GM23338 (cell line): ENCODE measurements around the gene PSMG4. TPM values are rescaled to one million over a fixed set of nuclear protein-coding genes. Genes with fewer than 3 reads are reported as not detected.

Experiments used
- ATAC-seq: fragments of 200-7000 bp; cut with Tn5 transposase; 3 replicates; pipeline ENCODE4 v1.9.1; 2020
- DNase-seq: peaks from one replicate; pipeline ENCODE4 v3.0.0-alpha.2; 2015; ENCODE audit warnings: low spot score
- H2AFZ ChIP-seq: fragments of 200-600 bp; sonication (generic); 2 replicates; pipeline ENCODE4 v1.8.0; 2016; ENCODE audit warnings: antibody characterized with exemption, mild to moderate bottlenecking, moderate library complexity
- H3F3A ChIP-seq: fragments of 200-600 bp; sonication (generic); replicated peaks from 2 replicates; pipeline ENCODE4 v1.8.0; 2017; ENCODE audit warnings: antibody characterized with exemption, mixed run types, low read depth
- H3K27ac ChIP-seq: fragments of 200-600 bp; sonication (generic); 2 replicates; pipeline ENCODE4 v1.6.1; 2016; ENCODE audit warnings: low read depth
- H3K27me3 ChIP-seq: fragments of 200-600 bp; sonication (generic); 2 replicates; pipeline ENCODE4 v1.8.0; 2016; ENCODE audit warnings: mild to moderate bottlenecking, mixed run types, moderate library complexity; ENCODE audit not compliant: insufficient read depth
- H3K36me3 ChIP-seq: fragments of 200-600 bp; sonication (generic); 2 replicates; pipeline ENCODE4 v1.8.0; 2016; ENCODE audit warnings: mild to moderate bottlenecking; ENCODE audit not compliant: insufficient read depth
- H3K4me1 ChIP-seq: fragments of 200-600 bp; sonication (generic); 2 replicates; pipeline ENCODE4 v1.8.0; 2016; ENCODE audit warnings: mild to moderate bottlenecking, moderate library complexity; ENCODE audit not compliant: insufficient read depth
- H3K4me2 ChIP-seq: fragments of 200-600 bp; sonication (generic); 2 replicates; pipeline ENCODE4 v1.7.1; 2017; ENCODE audit warnings: mixed run types
- H3K4me3 ChIP-seq: fragments of 200-600 bp; sonication (generic); 2 replicates; pipeline ENCODE4 v1.6.1; 2016; ENCODE audit warnings: mixed run types
- H3K79me2 ChIP-seq: fragments of 200-600 bp; sonication (generic); replicated peaks from 2 replicates; pipeline ENCODE4 v1.8.0; 2017; ENCODE audit warnings: mild to moderate bottlenecking; ENCODE audit not compliant: insufficient read depth
- H3K9me2 ChIP-seq: fragments of 200-600 bp; sonication (generic); 2 replicates; pipeline ENCODE4 v1.8.0; 2017; ENCODE audit not compliant: insufficient read depth
- H4K20me1 ChIP-seq: fragments of 200-600 bp; sonication (generic); replicated peaks from 2 replicates; pipeline ENCODE4 v1.8.0; 2017; ENCODE audit warnings: mild to moderate bottlenecking; ENCODE audit not compliant: insufficient read depth
- H3K27ac Mint-ChIP-seq: 2 replicates; pipeline ENCODE4 v1.8.0; 2020; ENCODE audit warnings: inconsistent platforms, mild to moderate bottlenecking, moderate library complexity, mixed read lengths
- H3K27me3 Mint-ChIP-seq: 3 replicates; pipeline ENCODE4 v1.8.0; 2022; ENCODE audit warnings: low read depth, mild to moderate bottlenecking, moderate library complexity, mixed read lengths, inconsistent platforms; ENCODE audit not compliant: insufficient read depth, poor library complexity
- H3K36me3 Mint-ChIP-seq: 3 replicates; pipeline ENCODE4 v1.8.0; 2021; ENCODE audit warnings: low read depth, mild to moderate bottlenecking, inconsistent platforms, moderate library complexity, mixed read lengths
- H3K4me1 Mint-ChIP-seq: 3 replicates; pipeline ENCODE4 v1.8.0; 2020; ENCODE audit warnings: mild to moderate bottlenecking, inconsistent platforms, mixed read lengths
- H3K4me3 Mint-ChIP-seq: 3 replicates; pipeline ENCODE4 v1.8.0; 2021; ENCODE audit warnings: moderate library complexity, mild to moderate bottlenecking, inconsistent platforms, mixed read lengths
- H3K9me3 Mint-ChIP-seq: 3 replicates; pipeline ENCODE4 v1.8.0; 2020; ENCODE audit warnings: moderate library complexity, mild to moderate bottlenecking, inconsistent platforms, mixed read lengths
- CREB1 ChIP-seq: fragments of 250-450 bp; sonication (Bioruptor Pico); IDR thresholded peaks from 2 replicates; pipeline ENCODE4 v1.5.0; 2020; ENCODE audit warnings: low read depth, mild to moderate bottlenecking, moderate library complexity
- CTCF ChIP-seq, 2 experiments: fragments of 200-600 bp in 1 of 2; sonication (generic) in 1 of 2; conservative IDR thresholded peaks; 2 replicates each; pipeline versions ENCODE4 v1.5.1 to v1.6.1; 2016 to 2017; ENCODE audit warnings: antibody characterized with exemption in 2 of 2, low read depth in 2 of 2, mild to moderate bottlenecking in 2 of 2, moderate library complexity in 1 of 2
- EZH2 ChIP-seq: fragments of 200-600 bp; sonication (generic); IDR thresholded peaks from one replicate; pipeline ENCODE4 v1.8.0; 2017; ENCODE audit warnings: antibody characterized with exemption, mild to moderate bottlenecking, low read depth; ENCODE audit not compliant: unreplicated experiment
- EZH2phosphoT487 ChIP-seq: fragments of 200-600 bp; sonication (generic); IDR thresholded peaks from one replicate; pipeline ENCODE4 v1.8.1; 2018; ENCODE audit warnings: antibody characterized with exemption; ENCODE audit not compliant: unreplicated experiment
- JUNB ChIP-seq: IDR thresholded peaks from one replicate; pipeline ENCODE4 v1.6.1; 2016; ENCODE audit warnings: antibody characterized with exemption; ENCODE audit not compliant: unreplicated experiment
- NANOG ChIP-seq: IDR thresholded peaks from 2 replicates; pipeline ENCODE4 v1.6.1; 2016; ENCODE audit warnings: antibody characterized with exemption, borderline replicate concordance
- POLR2AphosphoS5 ChIP-seq: IDR thresholded peaks from 2 replicates; pipeline ENCODE4 v1.6.1; 2016; ENCODE audit warnings: antibody characterized with exemption, low read depth
- STAT1 ChIP-seq: IDR thresholded peaks from one replicate; pipeline ENCODE4 v1.6.1; 2016; ENCODE audit warnings: antibody characterized with exemption; ENCODE audit not compliant: unreplicated experiment
- ZNF114 ChIP-seq: fragments of 250-450 bp; sonication (Bioruptor Pico); IDR thresholded peaks from 2 replicates; pipeline ENCODE4 v1.5.0; 2020; ENCODE audit warnings: mild to moderate bottlenecking, moderate library complexity
- ZNF331 ChIP-seq: fragments of 250-450 bp; sonication (Bioruptor Pico); IDR thresholded peaks from 2 replicates; pipeline ENCODE4 v1.5.0; 2020; ENCODE audit warnings: low read depth, mild to moderate bottlenecking, moderate library complexity
- polyA plus RNA-seq: library from polyadenylated mRNA; unstranded; fragments of >200 nt; fragmentation: Nextera tagmentation; extraction: Ambion mirVana; gene quantifications from 2 replicates; pipeline ENCODE4 v1.2.1, GENCODE V29; 2016
- total RNA-seq: library from RNA; depleted of rRNA; stranded (reverse); fragments of >200 nt; shearing (Covaris generic); gene quantifications from 2 replicates; pipeline ENCODE4 v1.2.3, GENCODE V29; 2014
- TF ChIP-seq, protein P1 (sequence below): IDR thresholded peaks from one replicate; pipeline ENCODE4 v1.6.1; 2018; ENCODE audit warnings: antibody characterized with exemption; ENCODE audit not compliant: unreplicated experiment

The PSMG4 gene
- total and polyA plus RNA-seq, 2 experiments from 2014 or later = 37.2 to 168 TPM

GRCh38 chr6:3222506-3223038, 36.2 kb upstream of the PSMG4 start (continued):
- TF ChIP-seq CTCF (conservative IDR thresholded peaks at IDR 0.05; ENCODE audit: low read depth in 2 of 2) = no peak
- TF ChIP-seq STAT1 = no peak
- TF ChIP-seq POLR2AphosphoS5 = no peak; the same call in 1 of the 2 replicates
- TF ChIP-seq JUNB = no peak
- TF ChIP-seq ZNF114 (CRISPR knock-in tag) = no peak
- TF ChIP-seq EZH2phosphoT487 = no peak
- no peak for TF ChIP-seq EZH2
- TF ChIP-seq ZNF331 (CRISPR knock-in tag) = no peak
- no peak for TF ChIP-seq NANOG

DNA sequence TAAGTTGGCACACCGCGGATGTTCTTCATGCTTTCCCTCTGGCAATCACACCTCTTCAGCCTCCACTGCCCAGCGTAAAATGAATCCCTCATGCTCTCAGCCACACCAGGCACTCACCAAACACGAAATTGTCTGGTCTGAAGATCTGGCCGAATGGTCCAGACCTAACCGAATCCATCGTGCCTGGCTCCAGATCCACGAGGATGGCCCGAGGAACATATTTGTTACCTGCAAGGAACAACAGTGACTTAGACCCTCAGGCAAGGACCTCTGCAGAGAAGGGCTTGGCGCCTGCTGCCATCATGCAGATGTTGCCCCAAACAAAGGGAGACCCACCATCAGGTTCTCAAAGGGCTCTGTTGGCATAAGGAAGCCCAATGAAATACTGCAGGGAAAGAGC, 32.7 kb upstream of the PSMG4 start:
- H3K4me1 ChIP-seq = peaks cover 26% of the 10 kb centered on the region
- peak overlapping the region; percentile 91 for H3K4me3 Mint-ChIP-seq
- peaks cover 26% of the 10 kb centered on the region for H4K20me1 ChIP-seq
- peaks cover 6% of the 10 kb centered on the region for H3K36me3 ChIP-seq
- DNase-seq (no peak), ATAC-seq (no peak)
- H3K9me2 ChIP-seq = no peaks in the 10 kb centered on the region
- H3F3A ChIP-seq = peaks cover 37% of the 10 kb centered on the region
- H3K79me2 ChIP-seq = peaks cover 20% of the 10 kb centered on the region
- peak overlapping the region; percentile 96 for H3K4me2 ChIP-seq
- peaks cover 35% of the 10 kb centered on the region for H3K27me3 Mint-ChIP-seq
- no peak overlapping the region for H2AFZ ChIP-seq
- H3K27ac Mint-ChIP-seq = no peak overlapping the region
- peak overlapping the region; percentile 93 for H3K4me3 ChIP-seq
- H3K27me3 ChIP-seq = peaks cover 23% of the 10 kb centered on the region
- H3K36me3 Mint-ChIP-seq = peaks cover 33% of the 10 kb centered on the region
- no peak overlapping the region for H3K27ac ChIP-seq
- peaks cover 40% of the 10 kb centered on the region for H3K4me1 Mint-ChIP-seq
- peaks cover 6% of the 10 kb centered on the region; the same call in 2 of the 3 replicates for H3K9me3 Mint-ChIP-seq
- TF ChIP-seq CREB1 (CRISPR knock-in tag) = no peak
- no peak for TF ChIP-seq ZNF331 (CRISPR knock-in tag)
- no peak for TF ChIP-seq EZH2phosphoT487
- TF ChIP-seq STAT1 = no peak
- TF ChIP-seq, protein P1, sequence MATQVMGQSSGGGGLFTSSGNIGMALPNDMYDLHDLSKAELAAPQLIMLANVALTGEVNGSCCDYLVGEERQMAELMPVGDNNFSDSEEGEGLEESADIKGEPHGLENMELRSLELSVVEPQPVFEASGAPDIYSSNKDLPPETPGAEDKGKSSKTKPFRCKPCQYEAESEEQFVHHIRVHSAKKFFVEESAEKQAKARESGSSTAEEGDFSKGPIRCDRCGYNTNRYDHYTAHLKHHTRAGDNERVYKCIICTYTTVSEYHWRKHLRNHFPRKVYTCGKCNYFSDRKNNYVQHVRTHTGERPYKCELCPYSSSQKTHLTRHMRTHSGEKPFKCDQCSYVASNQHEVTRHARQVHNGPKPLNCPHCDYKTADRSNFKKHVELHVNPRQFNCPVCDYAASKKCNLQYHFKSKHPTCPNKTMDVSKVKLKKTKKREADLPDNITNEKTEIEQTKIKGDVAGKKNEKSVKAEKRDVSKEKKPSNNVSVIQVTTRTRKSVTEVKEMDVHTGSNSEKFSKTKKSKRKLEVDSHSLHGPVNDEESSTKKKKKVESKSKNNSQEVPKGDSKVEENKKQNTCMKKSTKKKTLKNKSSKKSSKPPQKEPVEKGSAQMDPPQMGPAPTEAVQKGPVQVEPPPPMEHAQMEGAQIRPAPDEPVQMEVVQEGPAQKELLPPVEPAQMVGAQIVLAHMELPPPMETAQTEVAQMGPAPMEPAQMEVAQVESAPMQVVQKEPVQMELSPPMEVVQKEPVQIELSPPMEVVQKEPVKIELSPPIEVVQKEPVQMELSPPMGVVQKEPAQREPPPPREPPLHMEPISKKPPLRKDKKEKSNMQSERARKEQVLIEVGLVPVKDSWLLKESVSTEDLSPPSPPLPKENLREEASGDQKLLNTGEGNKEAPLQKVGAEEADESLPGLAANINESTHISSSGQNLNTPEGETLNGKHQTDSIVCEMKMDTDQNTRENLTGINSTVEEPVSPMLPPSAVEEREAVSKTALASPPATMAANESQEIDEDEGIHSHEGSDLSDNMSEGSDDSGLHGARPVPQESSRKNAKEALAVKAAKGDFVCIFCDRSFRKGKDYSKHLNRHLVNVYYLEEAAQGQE = no peak
- TF ChIP-seq JUNB = no peak
- TF ChIP-seq CTCF (conservative IDR thresholded peaks at IDR 0.05; ENCODE audit: low read depth in 2 of 2) = no peak
